K562 (cell line): ENCODE measurements around the gene ARL16.

Experiments
- HDAC1 ChIP-seq, 2 experiments: fragments of 450-650 bp; IDR thresholded peaks; 2 replicates each; pipeline ENCODE4 v1.6.1; 2016 to 2017; ENCODE audit warnings: inconsistent platforms in 1 of 2, mild to moderate bottlenecking in 1 of 2, moderate library complexity in 1 of 2
- PCBP2 ChIP-seq: fragments of 200-400 bp; formaldehyde crosslinking; IDR thresholded peaks from 2 replicates; pipeline ENCODE4 v1.6.1; 2018; ENCODE audit warnings: low read length, low read depth, mild to moderate bottlenecking, moderate library complexity; ENCODE audit not compliant: poor library complexity, severe bottlenecking
- RFX1 ChIP-seq: fragments of 450-650 bp; IDR thresholded peaks from 2 replicates; pipeline ENCODE4 v1.6.1; 2016; ENCODE audit warnings: mild to moderate bottlenecking, moderate library complexity
- SMAD1 ChIP-seq: fragments of 150-350 bp; IDR thresholded peaks from 2 replicates; pipeline ENCODE4 v1.6.1; 2014; ENCODE audit warnings: low read length, low read depth; ENCODE audit not compliant: partially characterized antibody
- SP1 ChIP-seq: sonication (generic); formaldehyde crosslinking; IDR thresholded peaks from 2 replicates; pipeline ENCODE4 v1.8.1; 2022; ENCODE audit warnings: mild to moderate bottlenecking, missing genetic modification reagents
- ZKSCAN1 ChIP-seq: fragments of 150-350 bp; IDR thresholded peaks from 2 replicates; pipeline ENCODE4 v1.6.1; 2016; ENCODE audit warnings: low read depth, low read length
- ZNF24 ChIP-seq: fragments of 450-650 bp; IDR thresholded peaks from 2 replicates; pipeline ENCODE4 v1.6.1; 2016

DNA sequence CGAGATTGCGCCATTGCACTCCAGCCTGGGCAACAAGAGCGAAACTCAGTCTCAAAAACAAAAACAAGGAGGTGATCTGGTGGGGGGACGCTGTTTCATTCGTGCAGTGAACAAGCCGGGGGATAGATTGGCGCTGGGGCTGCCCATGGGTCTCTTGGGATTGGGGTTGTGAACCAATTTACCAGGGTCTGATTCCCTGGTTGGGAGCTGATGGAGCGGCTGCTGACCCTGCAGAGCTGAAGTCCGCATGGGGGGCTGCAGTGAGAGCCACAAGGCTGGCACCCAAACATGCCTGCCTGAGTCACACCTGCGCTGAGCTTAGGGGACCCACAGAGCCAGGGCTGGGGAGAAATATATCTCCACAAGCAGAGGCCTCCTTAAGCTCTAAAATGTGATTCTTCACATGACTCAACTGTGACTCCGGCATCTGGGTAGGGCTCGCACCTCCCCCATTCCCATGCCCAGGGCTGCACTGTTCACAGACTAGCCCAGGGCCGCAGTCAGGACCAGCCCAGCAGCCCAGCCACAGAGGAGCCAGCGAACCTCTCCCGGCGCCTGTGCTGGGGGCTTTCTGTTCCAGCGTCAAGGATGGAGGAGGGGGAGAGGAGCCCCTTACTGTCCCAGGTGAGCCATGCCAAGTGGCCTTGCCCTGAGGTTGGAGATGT, 41.6 kb downstream of the ARL16 start:
- TF ChIP-seq ZNF24 (no peak), HDAC1 (IDR thresholded peaks at IDR 0.05) (no peak), SMAD1 (no peak), SP1 (CRISPR knock-in tag) (no peak), RFX1 (no peak), ZKSCAN1 (no peak), PCBP2 (no peak)
